GM12874 (cell line): ENCODE measurements around the gene STON1.

Source experiments
- CTCF ChIP-seq: IDR thresholded peaks from 2 replicates; pipeline ENCODE4 v1.5.1; 2011; ENCODE audit warnings: low read depth, mild to moderate bottlenecking, control low read depth, low read length, moderate library complexity; ENCODE audit not compliant: insufficient read depth

The STON1 gene

GRCh38 chr2:48590017-48590416 is 60.1 kb downstream of the STON1 start:
- no peak for TF ChIP-seq CTCF

GRCh38 chr2:48592067-48592466 is 62.1 kb downstream of the STON1 start:
- no peak for TF ChIP-seq CTCF

GRCh38 chr2:48597492-48597891 is 67.5 kb downstream of the STON1 start:
- no peak for TF ChIP-seq CTCF

GRCh38 chr2:48600204-48600813 is 70.4 kb downstream of the STON1 start:
- TF ChIP-seq CTCF = peak; percentile 54; the same call in 1 of the 2 replicates

- TF ChIP-seq CTCF = no peak
Measured at GRCh38 chr2:48600917-48601316, 71.0 kb downstream of the STON1 start.

- TF ChIP-seq CTCF = peak; percentile 59
Measured at GRCh38 chr2:48601349-48601748, 71.4 kb downstream of the STON1 start.

- TF ChIP-seq CTCF = no peak
Measured at GRCh38 chr2:48605482-48606175, 75.7 kb downstream of the STON1 start.
